Esophagus muscularis mucosa (tissue), 4 donors: ENCODE measurements around the gene CCL15. TPM values are rescaled to one million over a fixed set of nuclear protein-coding genes. Genes with fewer than 3 reads are reported as not detected.
A peak's percentile ranks its signal among the peaks of the same experiment; 100 is the strongest.

ENCODE experiments used
- DNase-seq: peaks from one replicate; pipeline ENCODE4 v3.0.0-alpha.2; 2017; ENCODE audit errors: extremely low spot score
- H3K27ac ChIP-seq, 4 donors: fragments of 200-600 bp; sonication (generic); replicated peaks in 1 of 4; 1 replicate in 3 of 4; 2 replicates in 1 of 4; pipeline ENCODE4 v1.5.1; 2016 to 2019; ENCODE audit warnings: mild to moderate bottlenecking in 1 of 4
- H3K27me3 ChIP-seq, 4 donors: fragments of 200-600 bp; sonication (generic); one replicate each; pipeline versions ENCODE4 v1.5.1 to v1.6.0; 2016 to 2019
- H3K36me3 ChIP-seq, 4 donors: fragments of 200-600 bp; sonication (generic); one replicate each; pipeline ENCODE4 v1.5.1; 2016 to 2019
- H3K4me1 ChIP-seq, 4 donors: fragments of 200-600 bp; sonication (generic); one replicate each; pipeline ENCODE4 v1.5.1; 2016 to 2019
- H3K4me3 ChIP-seq, 4 donors: fragments of 200-600 bp; sonication (generic); 1 replicate in 2 of 4; 2 replicates in 2 of 4; pipeline ENCODE4 v1.5.1; 2016 to 2019; ENCODE audit warnings: mild to moderate bottlenecking in 4 of 4, moderate library complexity in 1 of 4
- H3K9me3 ChIP-seq, 4 donors: fragments of 200-600 bp; sonication (generic); 1 replicate in 3 of 4; 2 replicates in 1 of 4; pipeline ENCODE4 v1.5.1; 2016 to 2019
- EP300 ChIP-seq: sonication (generic); formaldehyde crosslinking; IDR thresholded peaks from one replicate; pipeline ENCODE4 v1.6.1; 2017; ENCODE audit warnings: antibody characterized with exemption
- POLR2A ChIP-seq: fragments of 450-650 bp; IDR thresholded peaks from one replicate; pipeline ENCODE4 v1.6.1; 2017; ENCODE audit warnings: antibody characterized with exemption, moderate library complexity, mild to moderate bottlenecking, low read depth
- POLR2AphosphoS5 ChIP-seq, 2 donors: sonication (generic); formaldehyde crosslinking; IDR thresholded peaks; one replicate each; pipeline ENCODE4 v1.6.1; 2017; ENCODE audit warnings: antibody characterized with exemption in 2 of 2
- WGBS: methylation state at CpG from one replicate; pipeline ENCODE4 v1.1.5; 2018; 5-methylcytosine and 5-hydroxymethylcytosine counted together
- intact Hi-C: fragments of 100-400 bp; cut with DNase I; formaldehyde crosslinking; loops from one replicate; pipeline ENCODE4 v1.15.1; 2023
- total RNA-seq, 4 donors: library from RNA; depleted of rRNA; stranded (reverse); fragments of >200 nt; gene quantifications; one replicate each; pipeline versions ENCODE4 v1.1.0 to v1.2.1, GENCODE V29; 2016
- TF ChIP-seq, protein P1 (sequence below), 3 experiments: fragments of 200-600 bp in 2 of 3; fragments of 450-650 bp in 1 of 3; sonication (generic) in 2 of 3; IDR thresholded peaks; one replicate each; pipeline ENCODE4 v1.5.1; 2017 to 2019; ENCODE audit warnings: antibody characterized with exemption in 3 of 3, mild to moderate bottlenecking in 2 of 3, moderate library complexity in 1 of 3

Gene CCL15
- total RNA-seq, 4 donors from 2014 or later, result not detected

DNA sequence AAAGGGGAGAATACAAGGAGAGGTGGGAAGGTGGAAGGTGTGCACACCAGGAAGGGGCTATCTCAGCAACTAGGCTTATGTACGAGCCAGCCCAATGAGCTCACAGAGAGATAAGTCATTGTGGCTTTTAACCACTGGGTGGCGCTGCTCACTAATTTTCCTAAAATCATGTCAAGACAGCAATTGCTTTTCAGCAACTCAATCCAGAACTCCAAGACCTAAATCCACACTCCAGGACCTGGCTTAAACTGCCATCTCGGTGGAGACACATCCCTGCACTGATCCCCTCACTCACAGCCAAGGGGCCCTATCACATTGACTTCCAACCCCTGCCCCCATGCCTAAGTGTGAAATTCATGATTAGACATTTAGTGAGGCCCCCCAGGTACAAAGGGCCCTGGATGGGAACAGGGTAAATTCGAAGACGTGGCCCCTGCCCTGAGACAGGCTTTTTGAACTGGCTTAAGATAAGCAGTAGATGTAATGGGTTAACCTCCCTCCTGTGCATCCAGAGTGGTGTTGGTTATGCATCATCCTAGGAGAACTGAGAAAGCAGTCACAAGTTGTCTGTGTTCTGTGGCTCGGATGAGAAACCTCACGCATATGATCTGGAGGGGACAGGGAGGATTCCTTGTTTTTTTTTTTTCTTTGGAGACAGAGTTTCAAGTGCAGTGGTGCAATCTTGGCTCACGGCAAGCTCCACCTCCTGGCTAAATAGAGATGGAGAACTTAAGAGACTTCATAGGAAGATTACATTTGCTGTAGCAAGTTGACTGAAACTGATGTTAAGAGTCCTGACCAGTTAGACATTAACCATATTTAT is 31.6 kb downstream of the CCL15 start:
- no peak overlapping the region for H3K4me3 ChIP-seq
- TF ChIP-seq, protein P1, sequence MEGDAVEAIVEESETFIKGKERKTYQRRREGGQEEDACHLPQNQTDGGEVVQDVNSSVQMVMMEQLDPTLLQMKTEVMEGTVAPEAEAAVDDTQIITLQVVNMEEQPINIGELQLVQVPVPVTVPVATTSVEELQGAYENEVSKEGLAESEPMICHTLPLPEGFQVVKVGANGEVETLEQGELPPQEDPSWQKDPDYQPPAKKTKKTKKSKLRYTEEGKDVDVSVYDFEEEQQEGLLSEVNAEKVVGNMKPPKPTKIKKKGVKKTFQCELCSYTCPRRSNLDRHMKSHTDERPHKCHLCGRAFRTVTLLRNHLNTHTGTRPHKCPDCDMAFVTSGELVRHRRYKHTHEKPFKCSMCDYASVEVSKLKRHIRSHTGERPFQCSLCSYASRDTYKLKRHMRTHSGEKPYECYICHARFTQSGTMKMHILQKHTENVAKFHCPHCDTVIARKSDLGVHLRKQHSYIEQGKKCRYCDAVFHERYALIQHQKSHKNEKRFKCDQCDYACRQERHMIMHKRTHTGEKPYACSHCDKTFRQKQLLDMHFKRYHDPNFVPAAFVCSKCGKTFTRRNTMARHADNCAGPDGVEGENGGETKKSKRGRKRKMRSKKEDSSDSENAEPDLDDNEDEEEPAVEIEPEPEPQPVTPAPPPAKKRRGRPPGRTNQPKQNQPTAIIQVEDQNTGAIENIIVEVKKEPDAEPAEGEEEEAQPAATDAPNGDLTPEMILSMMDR (IDR thresholded peaks at IDR 0.05), result peak; percentile 64 to 79 (median 76)
- TF ChIP-seq POLR2AphosphoS5 (IDR thresholded peaks at IDR 0.05), result no peak
- no peak for TF ChIP-seq EP300
- TF ChIP-seq POLR2A, result no peak
- DNase-seq, result no peak
- H3K36me3 ChIP-seq, result no peaks in the 10 kb centered on the region
- intact Hi-C loops, result loop anchor here (2.0 to 10.0 kb wide), 3 partner anchors 105 to 513 kb away; no protein-coding TSS in a partner anchor
- 46% methylated on average over 8 of the region's 8 CpGs for WGBS
- no peaks in the 10 kb centered on the region for H3K9me3 ChIP-seq
- no peak overlapping the region for H3K27ac ChIP-seq
- peaks cover 0 to 21% (median 15%) of the 10 kb centered on the region in 4 donors for H3K4me1 ChIP-seq
- no peaks in the 10 kb centered on the region for H3K27me3 ChIP-seq

DNA sequence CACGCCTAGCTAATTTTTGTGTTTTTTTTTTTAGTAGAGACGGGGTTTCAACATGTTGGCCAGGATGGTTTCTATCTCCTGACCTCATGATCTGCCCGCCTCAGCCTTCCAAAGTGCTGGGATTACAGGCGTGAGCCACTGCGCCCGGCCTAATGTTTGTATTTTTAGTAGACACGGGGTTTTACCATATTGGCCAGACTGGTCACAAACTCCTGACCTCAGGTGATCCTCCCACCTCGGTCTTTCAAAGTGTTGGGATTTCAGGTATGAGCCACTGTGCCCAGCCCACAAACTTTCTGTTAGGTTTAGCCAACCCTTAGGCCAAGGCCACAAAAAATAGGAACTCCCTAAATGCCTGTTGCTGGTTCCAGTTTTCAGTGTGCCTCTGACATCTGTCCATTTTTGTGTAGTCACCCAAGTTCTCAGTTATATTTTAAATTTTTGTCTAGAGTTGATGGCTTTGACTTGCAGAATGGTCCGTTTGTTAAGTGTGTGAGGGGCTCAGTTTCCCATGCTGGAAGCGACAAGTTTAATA is 32.8 kb downstream of the CCL15 start:
- 76% methylated on average over 10 of the region's 10 CpGs for WGBS
- intact Hi-C loops, result loop anchor here (2.0 kb wide), 2 partner anchors 180 to 514 kb away; no protein-coding TSS in a partner anchor

DNA sequence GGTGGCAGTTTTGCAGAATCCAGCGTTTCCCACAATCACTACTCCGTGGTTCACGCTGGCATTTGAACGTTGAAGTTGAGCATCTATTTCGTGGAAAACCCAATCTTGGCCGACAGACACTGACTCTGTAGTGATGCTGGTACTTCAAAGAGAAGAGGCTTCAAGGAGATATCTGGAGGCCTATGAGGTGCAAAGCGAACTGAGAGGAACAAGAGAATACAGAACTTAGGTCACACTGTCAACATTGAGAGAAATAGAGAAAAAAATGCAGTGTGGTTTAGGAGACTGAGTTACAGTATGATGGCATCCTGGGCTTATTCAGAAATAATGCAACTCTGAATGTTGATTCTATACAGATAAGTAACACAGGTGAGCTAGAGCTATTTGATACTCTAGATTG is 36.1 kb downstream of the CCL15 start:
- no peak for TF ChIP-seq EP300
- no peak for TF ChIP-seq POLR2AphosphoS5 (IDR thresholded peaks at IDR 0.05)
- TF ChIP-seq, protein P1 (IDR thresholded peaks at IDR 0.05), result no peak
- no peak for TF ChIP-seq POLR2A
- H3K4me1 ChIP-seq, result no peaks in the 10 kb centered on the region
- intact Hi-C loops, result no loop called here
- H3K27me3 ChIP-seq, result peaks cover 0 to 22% (median 0%) of the 10 kb centered on the region in 4 donors
- WGBS, result 92% methylated on average over 7 of the region's 7 CpGs
- no peak overlapping the region for H3K27ac ChIP-seq
- H3K36me3 ChIP-seq, result no peaks in the 10 kb centered on the region
- H3K9me3 ChIP-seq, result no peaks in the 10 kb centered on the region
- H3K4me3 ChIP-seq, result no peak overlapping the region
- DNase-seq, result no peak

More for the DNA sequence above, 32.8 kb downstream of the CCL15 start:
- no peaks in the 10 kb centered on the region for H3K27me3 ChIP-seq
- peaks cover 0 to 19% (median 14%) of the 10 kb centered on the region in 4 donors for H3K4me1 ChIP-seq
- no peaks in the 10 kb centered on the region for H3K9me3 ChIP-seq
- no peak overlapping the region for H3K4me3 ChIP-seq
- TF ChIP-seq, protein P1 (IDR thresholded peaks at IDR 0.05), result no peak
- TF ChIP-seq POLR2A, result no peak
- no peak for TF ChIP-seq EP300
- no peak for TF ChIP-seq POLR2AphosphoS5 (IDR thresholded peaks at IDR 0.05)
- H3K27ac ChIP-seq, result no peak overlapping the region
- no peak for DNase-seq
- H3K36me3 ChIP-seq, result no peaks in the 10 kb centered on the region

DNA sequence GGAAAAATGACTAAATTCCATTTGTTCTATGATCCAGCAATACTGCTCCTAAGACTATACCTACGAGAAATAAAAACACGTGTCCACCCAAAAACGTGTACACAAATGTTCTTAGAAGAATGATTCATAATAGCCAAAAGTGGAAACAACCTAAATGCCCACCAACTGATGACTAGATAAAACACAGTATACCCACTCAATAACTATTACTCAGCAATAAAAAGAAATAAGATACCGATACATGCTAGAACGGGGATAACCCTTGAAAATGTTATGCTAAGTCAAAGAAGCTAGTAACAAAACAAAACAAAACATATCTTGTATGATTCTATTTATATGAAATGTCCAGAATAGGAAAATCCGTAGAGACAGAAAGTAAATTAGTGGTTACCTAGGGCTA is 37.7 kb downstream of the CCL15 start:
- DNase-seq, result no peak
- intact Hi-C loops, result no loop called here
- Histone ChIP-seq H3K4me1 (no peaks in the 10 kb centered on the region), H3K4me3 (no peak overlapping the region), H3K27ac (no peak overlapping the region), H3K36me3 (no peaks in the 10 kb centered on the region), H3K27me3 (peaks cover 0 to 25% (median 0%) of the 10 kb centered on the region in 4 donors), H3K9me3 (no peaks in the 10 kb centered on the region)
- 85% methylated on average over 6 of the region's 6 CpGs for WGBS
- TF ChIP-seq EP300, result no peak

DNA sequence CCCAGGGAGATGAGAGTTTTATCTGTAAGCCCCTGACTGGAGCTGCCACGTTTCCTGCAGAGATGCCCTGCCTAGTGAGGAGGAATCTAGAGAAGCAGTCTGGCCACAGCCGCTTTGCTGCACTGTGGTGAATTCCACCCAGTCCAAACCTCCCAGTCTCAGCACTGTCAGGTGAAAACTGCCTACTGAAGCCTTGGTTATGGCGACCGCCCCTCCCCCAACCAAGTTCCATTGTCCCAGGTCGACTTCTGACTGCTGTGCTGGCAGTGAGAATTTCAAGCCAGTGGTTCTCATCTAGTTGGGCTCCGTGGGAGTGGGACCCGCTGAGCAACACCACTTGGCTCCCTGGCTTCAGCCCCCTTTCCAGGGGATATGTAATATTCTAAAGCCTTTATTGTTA is 47.6 kb downstream of the CCL15 start:
- Histone ChIP-seq H3K4me1 (no peaks in the 10 kb centered on the region), H3K36me3 (no peaks in the 10 kb centered on the region), H3K27me3 (peaks cover 0 to 7% (median 0%) of the 10 kb centered on the region in 4 donors), H3K9me3 (no peaks in the 10 kb centered on the region), H3K27ac (no peak overlapping the region), H3K4me3 (no peak overlapping the region)
- TF ChIP-seq, protein P1 (IDR thresholded peaks at IDR 0.05), result no peak
- no peak for TF ChIP-seq POLR2AphosphoS5 (IDR thresholded peaks at IDR 0.05)
- TF ChIP-seq POLR2A, result no peak
- no peak for TF ChIP-seq EP300
- intact Hi-C loops, result no loop called here
- no peak for DNase-seq
- 56% methylated on average over 5 of the region's 7 CpGs for WGBS
